Jurkat, Clone E6-1 (cell line): ENCODE measurements around the gene THEM4.
"Not testable (repeated sequence)": the region's sequence is repeated elsewhere in the genome, so short reads cannot be mapped to it uniquely, and the experiment has no call there.

Experiments used
- DNase-seq: peaks from one replicate; pipeline ENCODE4 v3.0.0-alpha.2; 2011; ENCODE audit warnings: low read depth, low spot score
- H3K4me3 ChIP-seq: 2 replicates; pipeline ENCODE4 v1.5.1; 2011; ENCODE audit warnings: mild to moderate bottlenecking, low read length, control low read depth, moderate library complexity

The THEM4 gene

GRCh38 chr1:151868486-151868885 lies 40.8 kb downstream of the THEM4 start:
- no peak overlapping the region for H3K4me3 ChIP-seq
- no peak for DNase-seq

- no peak for DNase-seq
- no peak overlapping the region for H3K4me3 ChIP-seq
Measured at GRCh38 chr1:151867765-151868411, 41.4 kb downstream of the THEM4 start.

- H3K4me3 ChIP-seq: no peak overlapping the region
- DNase-seq: no peak
Measured at GRCh38 chr1:151867321-151867720, 42.0 kb downstream of the THEM4 start.

- DNase-seq: no peak
- H3K4me3 ChIP-seq: no peak overlapping the region
Measured at GRCh38 chr1:151864411-151864810, 44.9 kb downstream of the THEM4 start.

- DNase-seq: no peak
- H3K4me3 ChIP-seq: no peak overlapping the region
Measured at GRCh38 chr1:151862604-151863003, 46.7 kb downstream of the THEM4 start.

- no peak for DNase-seq
- H3K4me3 ChIP-seq: no peak overlapping the region
Measured at GRCh38 chr1:151860504-151861187, 48.7 kb downstream of the THEM4 start.

- no peak overlapping the region for H3K4me3 ChIP-seq
- no peak for DNase-seq
Measured at GRCh38 chr1:151859891-151860293, 49.4 kb downstream of the THEM4 start.

GRCh38 chr1:151858886-151859665 lies 50.2 kb downstream of the THEM4 start:
- H3K4me3 ChIP-seq: no peak overlapping the region
- no peak for DNase-seq

- H3K4me3 ChIP-seq: no peak overlapping the region
- DNase-seq: no peak
Measured at GRCh38 chr1:151858030-151858746, 51.1 kb downstream of the THEM4 start.

- H3K4me3 ChIP-seq: no peak overlapping the region
- DNase-seq: no peak
Measured at GRCh38 chr1:151855933-151856332, 53.4 kb downstream of the THEM4 start.

GRCh38 chr1:151855516-151855915 lies 53.8 kb downstream of the THEM4 start:
- DNase-seq, H3K4me3 ChIP-seq: not testable (repeated sequence)

- no peak overlapping the region for H3K4me3 ChIP-seq
- DNase-seq: no peak
Measured at GRCh38 chr1:151854658-151855057, 54.7 kb downstream of the THEM4 start.

GRCh38 chr1:151853411-151853943 lies 55.8 kb downstream of the THEM4 start, which contains the start of gene THEM5:
TSS of gene THEM5 (minus strand) at chr1:151853712. CDS start at chr1:151853565, 147 bp downstream.
- no peak within 1 kb of the TSS for H3K4me3 ChIP-seq
- DNase-seq: no peak

- no peak for DNase-seq
- no peak overlapping the region for H3K4me3 ChIP-seq
Measured at GRCh38 chr1:151852733-151853132, 56.6 kb downstream of the THEM4 start.

- no peak for DNase-seq
- H3K4me3 ChIP-seq: no peak overlapping the region
Measured at GRCh38 chr1:151851886-151852285, 57.4 kb downstream of the THEM4 start.

GRCh38 chr1:151849871-151850270 lies 59.4 kb downstream of the THEM4 start:
- no peak for DNase-seq
- H3K4me3 ChIP-seq: no peak overlapping the region

- DNase-seq: no peak
- no peak overlapping the region for H3K4me3 ChIP-seq
Measured at GRCh38 chr1:151849126-151849525, 60.2 kb downstream of the THEM4 start.

GRCh38 chr1:151847867-151848596 lies 61.3 kb downstream of the THEM4 start:
- no peak for DNase-seq
- H3K4me3 ChIP-seq: no peak overlapping the region
